Epithelial cell of proximal tubule (primary cell): ENCODE results near the gene KLHL7. TPM values are rescaled to one million over a fixed set of nuclear protein-coding genes. Genes with fewer than 3 reads are reported as not detected.

ENCODE experiments used
- DNase-seq: peaks from one replicate; pipeline ENCODE4 v3.0.0-alpha.2; 2011; ENCODE audit warnings: low read depth
- H3K4me3 ChIP-seq: 2 replicates; pipeline ENCODE4 v1.5.1; 2011; ENCODE audit warnings: low read depth, mild to moderate bottlenecking, low read length
- CTCF ChIP-seq: conservative IDR thresholded peaks from 2 replicates; pipeline ENCODE4 v1.5.1; 2012; ENCODE audit warnings: low read depth, mild to moderate bottlenecking, low read length
- total RNA-seq: library from RNA; depleted of rRNA; stranded (reverse); fragments of >200 nt; gene quantifications from 2 replicates; pipeline ENCODE4 v1.2.3, GENCODE V29; 2015

The KLHL7 gene
- 40.8 and 47.4 TPM in 2 replicates for total RNA-seq

GRCh38 chr7:23105644-23106056 lies at the start of gene KLHL7:
TSS of gene KLHL7 (plus strand) at chr7:23105785. CDS start at chr7:23106027, 242 bp downstream.
- H3K4me3 ChIP-seq = peak within 1 kb of the TSS; percentile 85
- no peak for DNase-seq
- TF ChIP-seq CTCF = no peak

GRCh38 chr7:23058408-23059096 lies 47.0 kb upstream of the KLHL7 start:
- DNase-seq = no peak
- H3K4me3 ChIP-seq = no peak overlapping the region
- TF ChIP-seq CTCF = no peak

GRCh38 chr7:23061327-23061726 lies 44.3 kb upstream of the KLHL7 start:
- no peak for TF ChIP-seq CTCF
- no peak overlapping the region for H3K4me3 ChIP-seq
- DNase-seq = no peak

GRCh38 chr7:23062452-23062851 lies 43.1 kb upstream of the KLHL7 start:
- no peak overlapping the region for H3K4me3 ChIP-seq
- TF ChIP-seq CTCF = no peak
- DNase-seq = no peak

GRCh38 chr7:23065974-23066373 lies 39.6 kb upstream of the KLHL7 start:
- H3K4me3 ChIP-seq = no peak overlapping the region
- TF ChIP-seq CTCF = no peak
- peak; percentile 91 for DNase-seq

- TF ChIP-seq CTCF = no peak
- H3K4me3 ChIP-seq = no peak overlapping the region
- DNase-seq = no peak
Measured at GRCh38 chr7:23067271-23067670, 38.3 kb upstream of the KLHL7 start.

- H3K4me3 ChIP-seq = no peak overlapping the region
- DNase-seq = no peak
- peak; percentile 19 for TF ChIP-seq CTCF
Measured at GRCh38 chr7:23072048-23072447, 33.5 kb upstream of the KLHL7 start.
